Measurements from ENCODE around the gene KPNA3.
A peak's percentile ranks its signal among the peaks of the same experiment; 100 is the strongest.
"Not testable (repeated sequence)": the region's sequence is repeated elsewhere in the genome, so short reads cannot be mapped to it uniquely, and the experiment has no call there.

Gene KPNA3

GRCh38 chr13:49792550-49793324 is at the start of gene KPNA3:
TSS of gene KPNA3 (minus strand) at chr13:49792682. CDS start at chr13:49792506, 176 bp downstream.
- peak; percentile 63 to 99 (median 96) for DNase-seq

GRCh38 chr13:49841964-49842363 is 49.5 kb upstream of the KPNA3 start:
- DNase-seq: no peak

- DNase-seq: no peak
These were observed 48.2 kb upstream of the KPNA3 start for GRCh38 chr13:49840675-49841074.

- DNase-seq: no peak
These were observed 47.8 kb upstream of the KPNA3 start for GRCh38 chr13:49840266-49840665.

- DNase-seq: no peak
These were observed 46.5 kb upstream of the KPNA3 start for GRCh38 chr13:49838989-49839388.

GRCh38 chr13:49836516-49836915 is 44.0 kb upstream of the KPNA3 start:
- DNase-seq: peak in 2 of 56 donors; percentile 1 to 7

- no peak for DNase-seq
These were observed 40.9 kb upstream of the KPNA3 start for GRCh38 chr13:49833402-49833801.

- no peak for DNase-seq
These were observed 39.0 kb upstream of the KPNA3 start for GRCh38 chr13:49831455-49831854.

- no peak for DNase-seq
These were observed 38.2 kb upstream of the KPNA3 start for GRCh38 chr13:49830721-49831120.

GRCh38 chr13:49829715-49830114 is 37.2 kb upstream of the KPNA3 start:
- no peak for DNase-seq

GRCh38 chr13:49828453-49828852 is 36.0 kb upstream of the KPNA3 start:
- no peak for DNase-seq

GRCh38 chr13:49827891-49828290 is 35.4 kb upstream of the KPNA3 start:
- DNase-seq: no peak

- no peak for DNase-seq
These were observed 34.9 kb upstream of the KPNA3 start for GRCh38 chr13:49827336-49827735.

- DNase-seq: no peak
These were observed 28.9 kb upstream of the KPNA3 start for GRCh38 chr13:49821216-49822009.

- no peak for DNase-seq
These were observed 28.2 kb upstream of the KPNA3 start for GRCh38 chr13:49820591-49821215.

GRCh38 chr13:49816047-49816446 is 23.6 kb upstream of the KPNA3 start:
- DNase-seq: not testable (repeated sequence)

GRCh38 chr13:49814551-49815270 is 22.2 kb upstream of the KPNA3 start:
- DNase-seq: no peak

GRCh38 chr13:49812812-49813211 is 20.3 kb upstream of the KPNA3 start:
- DNase-seq: no peak

GRCh38 chr13:49811527-49811908 is 19.0 kb upstream of the KPNA3 start:
- DNase-seq: no peak

- DNase-seq: no peak
These were observed 18.4 kb upstream of the KPNA3 start for GRCh38 chr13:49810567-49811526.
